ENCODE data around the gene NR4A3.
A peak's percentile ranks its signal among the peaks of the same experiment; 100 is the strongest.
"Not testable (repeated sequence)": the region's sequence is repeated elsewhere in the genome, so short reads cannot be mapped to it uniquely, and the experiment has no call there.

NR4A3 gene

DNA sequence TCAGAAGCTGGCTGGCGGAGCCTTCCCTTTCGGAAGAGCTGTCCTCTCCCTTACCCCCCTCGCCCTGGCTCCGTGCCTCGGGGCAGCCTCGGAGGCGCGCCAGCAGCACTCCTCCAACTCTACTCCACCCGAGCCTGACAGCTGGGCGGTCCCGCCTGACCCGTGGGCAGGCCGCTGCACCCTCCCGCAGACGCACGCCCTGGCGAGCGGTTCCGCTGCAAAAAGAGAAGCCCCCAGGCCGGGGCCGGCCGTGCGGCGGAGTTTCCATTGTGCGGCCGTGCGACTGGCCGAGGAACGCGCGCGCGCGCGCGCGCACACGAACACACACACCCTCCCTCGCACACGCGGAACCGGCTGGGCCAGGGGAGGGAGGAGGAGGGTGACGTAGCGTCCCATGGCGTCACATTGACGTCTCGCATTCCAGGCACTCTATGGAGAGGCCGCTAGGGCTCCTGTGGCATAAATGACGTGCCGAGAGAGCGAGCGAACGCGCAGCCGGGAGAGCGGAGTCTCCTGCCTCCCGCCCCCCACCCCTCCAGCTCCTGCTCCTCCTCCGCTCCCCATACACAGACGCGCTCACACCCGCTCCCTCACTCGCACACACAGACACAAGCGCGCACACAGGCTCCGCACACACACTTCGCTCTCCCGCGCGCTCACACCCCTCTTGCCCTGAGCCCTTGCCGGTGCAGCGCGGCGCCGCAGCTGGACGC lies at the start of gene NR4A3:
Gene NR4A3 (plus strand): TSS at position 490 of the 713 bp plus-strand sequence. CDS start 6,158 bp downstream, outside the sequence.
- DNase-seq (ENCODE audit: low read depth in 2 of 2), result peak; percentile 84 to 86

- DNase-seq (ENCODE audit: low read depth in 2 of 2), result no peak
Observed at GRCh38 chr9:99773468-99774138, 48.1 kb upstream of the NR4A3 start.

GRCh38 chr9:99778308-99778707 lies 43.4 kb upstream of the NR4A3 start:
- DNase-seq (ENCODE audit: low read depth in 2 of 2), result peak in 1 of 2 donors; percentile 9

DNA sequence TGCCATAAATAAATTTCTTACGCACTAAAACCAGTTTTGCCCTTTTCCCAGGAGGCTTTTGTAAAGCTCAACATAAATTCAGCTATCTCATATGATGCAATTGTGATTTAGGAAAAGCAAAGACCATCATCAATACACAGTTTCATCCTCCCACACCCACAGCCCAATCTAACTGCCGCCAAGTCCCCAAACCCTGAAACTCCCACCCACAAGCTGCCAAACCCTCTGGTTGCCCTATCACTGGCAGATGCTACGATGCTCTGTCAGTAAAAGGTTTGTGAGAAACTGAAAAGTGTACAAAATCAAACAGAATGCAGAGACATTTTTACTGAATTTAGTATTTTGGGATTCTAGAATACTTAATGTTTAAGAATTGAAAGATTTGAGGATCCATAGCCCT lies 42.8 kb upstream of the NR4A3 start:
- no peak for DNase-seq (ENCODE audit: low read depth in 2 of 2)

DNA sequence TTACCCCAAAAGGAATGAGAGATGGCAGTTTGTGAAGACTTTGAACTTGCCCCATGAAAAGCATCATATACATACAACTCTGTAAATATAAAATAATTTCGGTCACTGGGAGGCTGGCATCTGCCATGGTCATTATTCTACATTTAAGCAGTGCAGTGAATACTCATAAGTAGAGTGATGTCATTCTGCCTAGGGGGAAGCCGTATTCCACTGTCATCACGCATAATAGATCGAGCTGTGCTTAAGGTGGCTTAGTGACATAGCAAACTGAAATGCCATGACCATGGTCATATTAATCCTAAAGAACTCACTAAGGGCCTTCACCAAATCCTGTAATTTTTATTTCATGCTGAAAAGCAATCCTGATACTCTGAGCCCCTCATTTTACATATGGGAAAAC lies 42.4 kb upstream of the NR4A3 start:
- no peak for DNase-seq (ENCODE audit: low read depth in 2 of 2)

DNA sequence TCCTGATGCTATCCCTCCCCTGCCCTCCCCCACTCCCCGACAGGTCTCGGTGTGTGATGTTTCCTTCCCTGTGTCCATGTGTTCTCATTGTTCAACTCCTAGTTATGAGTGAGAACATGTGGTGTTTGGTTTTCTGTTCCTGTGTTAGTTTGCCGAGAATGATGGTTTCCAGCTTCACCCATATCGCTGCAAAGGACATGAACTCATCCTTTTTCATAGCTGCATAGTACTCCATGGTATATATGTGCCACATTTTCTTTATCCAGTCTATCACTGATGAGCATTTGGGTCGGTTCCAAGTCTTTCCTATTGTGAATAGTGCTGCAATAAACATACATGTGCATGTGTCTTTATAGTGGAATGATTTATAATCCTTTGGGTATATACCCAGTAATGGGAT lies 39.3 kb upstream of the NR4A3 start:
- DNase-seq (ENCODE audit: low read depth in 2 of 2), result not testable (repeated sequence)

GRCh38 chr9:99782962-99783718 lies 38.5 kb upstream of the NR4A3 start:
- DNase-seq (ENCODE audit: low read depth in 2 of 2), result no peak

DNA sequence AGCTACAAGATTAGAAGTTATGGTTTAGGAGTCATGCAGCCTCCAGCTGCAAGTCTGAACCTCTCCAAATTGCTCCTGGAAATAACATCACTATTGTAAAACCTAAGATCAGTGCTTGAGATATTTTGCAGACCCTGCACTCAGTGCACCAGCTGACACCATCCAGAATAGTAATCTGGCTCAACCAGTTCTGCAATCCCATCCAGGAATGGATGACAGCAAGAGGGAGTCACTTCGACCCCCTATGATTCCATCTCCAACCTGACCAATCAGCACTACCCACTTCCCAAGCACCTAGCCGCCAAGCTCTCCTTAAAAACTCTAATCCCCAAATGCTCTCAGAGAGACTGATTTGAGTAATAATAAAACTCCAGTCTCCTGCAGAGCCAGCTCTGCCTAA lies 37.9 kb upstream of the NR4A3 start:
- DNase-seq (ENCODE audit: low read depth in 2 of 2), result no peak

GRCh38 chr9:99785010-99785590 lies 36.6 kb upstream of the NR4A3 start:
- DNase-seq (ENCODE audit: low read depth in 2 of 2), result no peak

DNA sequence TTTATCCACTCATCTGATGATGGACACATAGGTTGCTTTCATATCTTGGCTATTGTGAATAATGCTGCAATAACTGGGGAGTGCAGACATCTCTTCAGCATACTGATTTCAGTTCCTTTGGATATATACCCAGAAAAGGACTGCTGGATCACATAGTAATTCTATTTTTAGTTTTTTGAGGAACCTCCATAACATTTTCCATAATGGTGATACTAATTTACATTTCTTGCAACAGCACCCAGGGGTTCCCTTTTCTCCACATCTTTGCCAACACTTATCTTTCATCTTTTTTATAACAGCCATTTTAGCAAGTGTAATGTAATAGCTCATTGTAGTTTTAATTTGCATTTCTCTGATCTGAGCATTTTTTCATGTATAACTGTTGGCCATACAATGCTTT lies 34.1 kb upstream of the NR4A3 start:
- no peak for DNase-seq (ENCODE audit: low read depth in 2 of 2)

DNA sequence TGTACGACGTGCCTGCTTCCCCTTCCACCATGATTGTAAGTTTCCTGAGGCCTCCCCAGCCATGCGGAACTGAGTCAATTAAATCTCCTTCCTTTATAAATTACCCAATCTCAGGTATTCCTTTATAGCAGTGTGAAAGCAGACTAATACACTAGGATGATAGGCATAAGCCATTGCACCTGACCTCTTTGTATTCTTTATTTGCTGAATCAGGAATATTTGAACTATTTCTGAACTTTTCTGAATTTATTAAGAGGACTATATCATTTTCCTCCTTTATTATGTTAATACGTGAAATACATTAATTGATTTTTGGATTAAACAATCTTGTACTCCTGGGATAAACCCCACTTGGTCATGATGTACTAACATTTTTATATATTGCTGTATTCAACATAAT lies 28.2 kb upstream of the NR4A3 start:
- no peak for DNase-seq (ENCODE audit: low read depth in 2 of 2)

GRCh38 chr9:99796231-99796630 lies 25.5 kb upstream of the NR4A3 start:
- DNase-seq (ENCODE audit: low read depth in 2 of 2), result no peak

GRCh38 chr9:99801775-99802174 lies 19.9 kb upstream of the NR4A3 start:
- no peak for DNase-seq (ENCODE audit: low read depth in 2 of 2)

DNA sequence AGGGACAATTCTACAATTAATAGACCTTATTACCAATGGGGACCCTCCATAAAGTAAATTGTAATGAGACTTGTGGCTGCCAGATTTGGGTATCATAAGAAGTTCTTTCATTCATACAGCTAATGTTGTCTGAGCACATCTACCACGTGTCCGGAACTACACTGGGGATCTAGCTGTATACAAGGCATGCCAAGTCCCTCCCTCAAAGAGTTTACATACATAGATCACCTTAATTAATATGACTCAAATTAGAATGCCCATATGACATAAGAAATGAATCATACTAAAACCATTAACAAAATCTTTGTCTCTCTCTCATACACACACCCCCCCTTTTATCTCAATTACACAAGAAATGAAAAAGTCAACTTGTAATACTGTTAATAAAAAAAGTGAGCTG lies 18.0 kb upstream of the NR4A3 start:
- DNase-seq (ENCODE audit: low read depth in 2 of 2), result no peak

GRCh38 chr9:99807276-99807852 lies 14.3 kb upstream of the NR4A3 start:
- DNase-seq (ENCODE audit: low read depth in 2 of 2), result no peak

DNA sequence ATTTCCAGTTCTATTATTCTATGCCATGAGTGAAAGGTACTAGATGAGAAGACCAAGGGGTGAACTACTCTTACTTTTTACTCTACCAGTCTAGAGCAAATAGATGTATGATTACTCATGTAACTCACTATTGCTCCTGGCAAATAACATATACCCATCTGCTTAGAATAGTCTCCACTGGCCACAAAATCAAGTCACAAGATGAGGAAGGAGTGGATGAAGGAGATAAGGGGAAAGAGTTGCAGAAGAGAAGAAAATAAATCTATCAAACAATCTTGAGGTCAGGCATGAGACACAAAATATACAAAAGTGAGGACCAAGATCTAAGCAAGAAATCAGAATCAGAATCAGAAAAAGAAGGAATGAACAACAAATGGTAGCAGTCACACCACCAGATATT lies 13.7 kb upstream of the NR4A3 start:
- DNase-seq (ENCODE audit: low read depth in 2 of 2), result no peak

DNA sequence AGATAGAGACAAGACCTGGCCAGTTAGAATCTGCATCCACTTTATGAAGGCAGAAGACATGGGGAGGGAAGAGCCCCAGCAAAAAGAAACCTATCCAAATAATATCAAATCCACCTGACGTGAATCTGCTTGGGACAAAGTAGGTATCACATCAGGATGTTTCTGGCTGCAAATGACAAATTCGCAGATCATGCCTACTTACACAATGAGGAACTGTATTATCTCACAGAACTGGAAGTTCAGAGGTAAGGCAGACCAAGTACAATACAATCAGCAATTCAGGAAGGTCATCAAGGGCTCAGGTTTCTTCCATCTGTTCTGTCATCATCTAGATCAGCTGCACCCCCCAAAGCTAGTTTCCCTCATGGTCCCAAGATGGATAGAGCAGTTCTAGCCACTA lies 13.2 kb upstream of the NR4A3 start:
- no peak for DNase-seq (ENCODE audit: low read depth in 2 of 2)

- DNase-seq (ENCODE audit: low read depth in 2 of 2), result no peak
Observed at GRCh38 chr9:99809586-99810319, 11.9 kb upstream of the NR4A3 start.

- no peak for DNase-seq (ENCODE audit: low read depth in 2 of 2)
Observed at GRCh38 chr9:99811172-99811571, 10.5 kb upstream of the NR4A3 start.

GRCh38 chr9:99811598-99812383 lies 9.9 kb upstream of the NR4A3 start:
- DNase-seq (ENCODE audit: low read depth in 2 of 2), result no peak

- no peak for DNase-seq (ENCODE audit: low read depth in 2 of 2)
Observed at GRCh38 chr9:99813739-99814138, 7.9 kb upstream of the NR4A3 start.
